ENCODE data around the gene FER.

The FER gene

GRCh38 chr5:108814551-108814950 is 66.9 kb downstream of the FER start:
- no peak for DNase-seq (ENCODE audit: low read depth)
- TF ChIP-seq CTCF (conservative IDR thresholded peaks at IDR 0.05; ENCODE audit: control insufficient read depth, insufficient read depth, low read depth, low read length): no peak
- H3K4me3 ChIP-seq (ENCODE audit: control insufficient read depth, low read depth, low read length): no peak overlapping the region

GRCh38 chr5:108818613-108819272 is 71.0 kb downstream of the FER start:
- peak; percentile 61 for DNase-seq (ENCODE audit: low read depth)
- no peak for TF ChIP-seq CTCF (conservative IDR thresholded peaks at IDR 0.05; ENCODE audit: control insufficient read depth, insufficient read depth, low read depth, low read length)
- no peak overlapping the region for H3K4me3 ChIP-seq (ENCODE audit: control insufficient read depth, low read depth, low read length)

GRCh38 chr5:108820983-108821382 is 73.3 kb downstream of the FER start:
- H3K4me3 ChIP-seq (ENCODE audit: control insufficient read depth, low read depth, low read length): no peak overlapping the region
- no peak for DNase-seq (ENCODE audit: low read depth)
- no peak for TF ChIP-seq CTCF (conservative IDR thresholded peaks at IDR 0.05; ENCODE audit: control insufficient read depth, insufficient read depth, low read depth, low read length)

- DNase-seq (ENCODE audit: low read depth): no peak
- no peak overlapping the region for H3K4me3 ChIP-seq (ENCODE audit: control insufficient read depth, low read depth, low read length)
Observed at GRCh38 chr5:108822211-108822947, 74.7 kb downstream of the FER start.

GRCh38 chr5:108827131-108827530 is 79.4 kb downstream of the FER start:
- no peak overlapping the region for H3K4me3 ChIP-seq (ENCODE audit: control insufficient read depth, low read depth, low read length)
- TF ChIP-seq CTCF (conservative IDR thresholded peaks at IDR 0.05; ENCODE audit: control insufficient read depth, insufficient read depth, low read depth, low read length): no peak
- DNase-seq (ENCODE audit: low read depth): no peak

More at GRCh38 chr5:108822211-108822947, 74.7 kb downstream of the FER start:
- TF ChIP-seq CTCF (conservative IDR thresholded peaks at IDR 0.05; ENCODE audit: control insufficient read depth, insufficient read depth, low read depth, low read length): no peak

- DNase-seq (ENCODE audit: low read depth): no peak
- no peak for TF ChIP-seq CTCF (conservative IDR thresholded peaks at IDR 0.05; ENCODE audit: control insufficient read depth, insufficient read depth, low read depth, low read length)
- no peak overlapping the region for H3K4me3 ChIP-seq (ENCODE audit: control insufficient read depth, low read depth, low read length)
Observed at GRCh38 chr5:108830705-108831276, 83.1 kb downstream of the FER start.
